Measurements from ENCODE around the gene CSRNP2. TPM values are rescaled to one million over a fixed set of nuclear protein-coding genes. Genes with fewer than 3 reads are reported as not detected.
A peak's percentile ranks its signal among the peaks of the same experiment; 100 is the strongest.

Gene CSRNP2
- total and polyA plus RNA-seq, 2 of the 8 experiments (the other 6 are each of a cell fraction or from before 2014, with no cell fraction given), result 13.7 to 34.0 TPM

DNA sequence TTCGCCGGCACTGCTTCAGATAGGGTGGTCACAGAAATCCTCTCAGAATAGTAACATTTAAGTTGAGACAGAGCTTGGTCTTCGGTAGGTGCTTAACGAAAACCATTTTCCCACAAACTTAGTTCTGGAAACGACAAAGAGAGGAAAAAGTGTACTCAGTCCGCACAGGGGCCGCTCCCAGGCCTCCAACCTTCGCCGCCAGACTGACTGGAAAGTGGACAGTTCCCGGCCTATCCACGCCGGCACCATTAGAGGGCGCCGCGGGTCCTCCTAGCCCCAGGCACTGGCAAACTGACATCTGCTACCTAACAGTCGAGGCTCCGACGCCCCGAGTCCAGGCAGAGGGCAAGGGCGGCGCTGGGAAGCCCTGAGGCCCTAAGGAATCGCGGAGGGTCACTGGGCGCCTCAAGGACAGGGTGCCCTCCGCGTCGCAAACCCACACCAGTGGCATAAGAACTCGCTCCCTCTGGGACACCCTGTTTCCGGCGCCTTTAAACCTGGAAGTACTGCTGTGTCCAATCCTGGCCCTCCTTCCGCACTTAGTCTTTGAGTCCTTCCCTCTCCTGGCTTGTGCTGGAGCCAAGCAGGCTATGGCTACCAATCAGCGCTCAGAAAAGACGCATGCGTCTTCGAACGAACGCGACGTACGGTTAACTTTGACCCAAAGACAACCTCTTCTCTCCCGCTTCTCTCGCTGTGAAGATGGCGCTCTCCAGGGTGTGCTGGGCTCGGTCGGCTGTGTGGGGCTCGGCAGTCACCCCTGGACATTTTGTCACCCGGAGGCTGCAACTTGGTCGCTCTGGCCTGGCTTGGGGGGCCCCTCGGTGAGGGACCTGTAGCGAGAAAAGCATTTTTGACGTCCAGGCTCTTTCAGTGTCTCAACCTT is 35.5 kb downstream of the CSRNP2 start, which contains the start of gene LETMD1 (continued):
- TF ChIP-seq EGR1 (IDR thresholded peaks at IDR 0.05; ENCODE audit: borderline replicate concordance, low read depth, low read length) (no peak), RAD21 (IDR thresholded peaks at IDR 0.05 in 1 of 2, conservative IDR thresholded peaks at IDR 0.05 in 1 of 2; ENCODE audit: low read depth in 2 of 2, low read length in 2 of 2) (peak; percentile 73 to 82), CTBP2 (IDR thresholded peaks at IDR 0.05; ENCODE audit: borderline replicate concordance, insufficient read depth, insufficient read length, low read length) (no peak), TBP (IDR thresholded peaks at IDR 0.05; ENCODE audit: low read depth, low read length) (peak; percentile 48; the same call in 1 of the 2 replicates), KDM4A (IDR thresholded peaks at IDR 0.05; ENCODE audit: low read depth, low read length, severe bottlenecking) (peak; percentile 68), FOSL1 (IDR thresholded peaks at IDR 0.05; ENCODE audit: insufficient read depth, low read depth, low read length) (no peak), SIX5 (IDR thresholded peaks at IDR 0.05; ENCODE audit: low read depth, low read length) (no peak), CBX8 (IDR thresholded peaks at IDR 0.05; ENCODE audit: borderline replicate concordance, low read depth, low read length) (no peak), SAP30 (IDR thresholded peaks at IDR 0.05; ENCODE audit: insufficient read depth, insufficient replicate concordance, low read length) (peak; percentile 59), CBX5 (IDR thresholded peaks at IDR 0.05; ENCODE audit: low read depth, low read length) (no peak), NRF1 (IDR thresholded peaks at IDR 0.05; ENCODE audit: low read depth, low read length) (no peak), CHD2 (IDR thresholded peaks at IDR 0.05; ENCODE audit: low read length) (no peak), POLR2AphosphoS5 (IDR thresholded peaks at IDR 0.05; ENCODE audit: low read depth, low read length) (peak; percentile 81), TEAD4 (IDR thresholded peaks at IDR 0.05; ENCODE audit: low read depth, low read length) (no peak), RNF2 (IDR thresholded peaks at IDR 0.05; ENCODE audit: borderline replicate concordance, low read depth, low read length, missing control alignments, poor library complexity, severe bottlenecking) (no peak)
- TF ChIP-seq, protein P1, sequence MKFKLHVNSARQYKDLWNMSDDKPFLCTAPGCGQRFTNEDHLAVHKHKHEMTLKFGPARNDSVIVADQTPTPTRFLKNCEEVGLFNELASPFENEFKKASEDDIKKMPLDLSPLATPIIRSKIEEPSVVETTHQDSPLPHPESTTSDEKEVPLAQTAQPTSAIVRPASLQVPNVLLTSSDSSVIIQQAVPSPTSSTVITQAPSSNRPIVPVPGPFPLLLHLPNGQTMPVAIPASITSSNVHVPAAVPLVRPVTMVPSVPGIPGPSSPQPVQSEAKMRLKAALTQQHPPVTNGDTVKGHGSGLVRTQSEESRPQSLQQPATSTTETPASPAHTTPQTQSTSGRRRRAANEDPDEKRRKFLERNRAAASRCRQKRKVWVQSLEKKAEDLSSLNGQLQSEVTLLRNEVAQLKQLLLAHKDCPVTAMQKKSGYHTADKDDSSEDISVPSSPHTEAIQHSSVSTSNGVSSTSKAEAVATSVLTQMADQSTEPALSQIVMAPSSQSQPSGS (IDR thresholded peaks at IDR 0.05; ENCODE audit: low read length), result no peak
- TF ChIP-seq, protein P2, sequence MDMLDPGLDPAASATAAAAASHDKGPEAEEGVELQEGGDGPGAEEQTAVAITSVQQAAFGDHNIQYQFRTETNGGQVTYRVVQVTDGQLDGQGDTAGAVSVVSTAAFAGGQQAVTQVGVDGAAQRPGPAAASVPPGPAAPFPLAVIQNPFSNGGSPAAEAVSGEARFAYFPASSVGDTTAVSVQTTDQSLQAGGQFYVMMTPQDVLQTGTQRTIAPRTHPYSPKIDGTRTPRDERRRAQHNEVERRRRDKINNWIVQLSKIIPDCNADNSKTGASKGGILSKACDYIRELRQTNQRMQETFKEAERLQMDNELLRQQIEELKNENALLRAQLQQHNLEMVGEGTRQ (IDR thresholded peaks at IDR 0.05; ENCODE audit: low read length), result no peak
- TF ChIP-seq, protein P3, sequence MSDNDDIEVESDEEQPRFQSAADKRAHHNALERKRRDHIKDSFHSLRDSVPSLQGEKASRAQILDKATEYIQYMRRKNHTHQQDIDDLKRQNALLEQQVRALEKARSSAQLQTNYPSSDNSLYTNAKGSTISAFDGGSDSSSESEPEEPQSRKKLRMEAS (IDR thresholded peaks at IDR 0.05), result peak; percentile 79
